ENCODE measurements around the gene FOXD1.

Gene FOXD1

DNA sequence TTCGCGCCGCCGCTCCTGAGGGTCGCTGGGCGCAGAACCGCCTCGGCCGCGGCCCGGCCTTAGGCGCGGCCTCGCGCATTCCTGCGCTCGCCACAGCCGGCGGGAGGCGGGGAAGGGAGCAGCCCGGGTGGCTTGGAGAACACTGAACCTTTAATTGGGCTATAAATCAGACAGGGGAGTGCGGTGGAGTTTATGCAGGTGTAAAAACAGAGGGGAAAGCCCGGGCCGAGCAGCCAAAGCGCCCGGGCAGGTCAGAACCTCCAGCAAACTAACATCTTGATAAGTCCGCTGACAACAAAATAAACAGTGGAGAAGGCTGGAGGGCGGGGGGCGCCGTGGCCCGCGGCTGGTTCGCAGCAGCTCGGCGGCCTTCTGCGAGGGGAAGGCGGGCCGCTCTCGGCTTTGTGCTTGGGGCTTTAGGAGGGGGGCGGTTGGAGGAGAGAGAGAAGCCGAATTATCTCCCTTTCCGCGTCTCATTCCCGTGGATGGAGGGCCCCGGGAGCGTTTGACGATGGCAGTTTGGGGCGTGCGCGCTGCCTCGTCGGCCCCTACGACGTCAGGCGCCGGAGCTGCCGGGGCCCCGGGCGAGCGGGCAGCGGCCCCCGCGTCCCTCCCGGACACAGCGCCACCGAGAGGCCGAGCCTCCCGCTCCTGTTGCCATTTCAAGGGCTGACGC is 11.3 kb downstream of the FOXD1 start:
- Histone ChIP-seq H3K27me3 (ENCODE audit: control insufficient read depth in 1 of 2, insufficient read depth in 2 of 2, low read length in 2 of 2) (peaks cover 83 to 93% of the 10 kb centered on the region in 2 donors), H3K4me3 (ENCODE audit: low read depth in 1 of 2, low read length in 2 of 2) (peak overlapping the region in 1 of 2 donors; percentile 18), H3K9me3 (ENCODE audit: low read length) (peaks cover 5% of the 10 kb centered on the region), H3K4me1 (ENCODE audit: insufficient read depth, low read length) (peaks cover 8% of the 10 kb centered on the region), H3K36me3 (ENCODE audit: insufficient read depth, low read length) (no peaks in the 10 kb centered on the region), H3K9ac (ENCODE audit: low read length) (no peak overlapping the region), H3K27ac (ENCODE audit: low read depth, low read length) (no peak overlapping the region)

DNA sequence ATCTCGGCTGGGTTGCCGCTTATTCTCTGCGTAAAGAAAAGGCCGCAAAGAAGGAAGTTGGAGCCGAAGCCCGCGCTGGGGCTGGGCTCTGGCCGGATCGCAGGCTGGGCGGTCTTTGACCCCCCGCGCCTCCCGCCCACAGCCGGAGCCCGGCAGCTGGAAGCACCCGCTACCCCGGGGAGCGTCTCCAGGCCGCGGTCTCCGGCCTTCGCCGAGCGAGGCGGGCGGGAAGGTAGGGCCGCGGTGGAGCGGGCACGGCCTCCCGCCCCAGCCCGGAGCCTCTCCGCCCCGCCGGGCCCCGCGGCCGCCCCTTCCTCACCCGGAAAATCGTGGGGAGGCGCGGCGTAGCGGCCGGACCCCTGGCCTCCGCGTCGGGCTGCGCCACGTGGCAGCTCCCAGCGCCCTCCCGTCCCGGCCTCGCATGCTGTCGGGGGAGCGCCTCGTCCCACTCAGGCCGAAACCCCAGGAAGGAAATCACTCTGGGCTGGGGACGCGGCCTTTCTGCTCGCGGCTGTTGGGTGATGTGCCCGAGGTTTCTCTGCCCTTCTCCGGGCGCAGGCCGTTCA is 12.0 kb downstream of the FOXD1 start:
- peak overlapping the region in 1 of 2 donors; percentile 18 for H3K4me3 ChIP-seq (ENCODE audit: low read depth in 1 of 2, low read length in 2 of 2)
- H3K27ac ChIP-seq (ENCODE audit: low read depth, low read length), result no peak overlapping the region
- H3K9ac ChIP-seq (ENCODE audit: low read length), result no peak overlapping the region
- peaks cover 5% of the 10 kb centered on the region for H3K9me3 ChIP-seq (ENCODE audit: low read length)
- H3K36me3 ChIP-seq (ENCODE audit: insufficient read depth, low read length), result no peaks in the 10 kb centered on the region
- H3K27me3 ChIP-seq (ENCODE audit: control insufficient read depth in 1 of 2, insufficient read depth in 2 of 2, low read length in 2 of 2), result peaks cover 76 to 87% of the 10 kb centered on the region in 2 donors
- peaks cover 8% of the 10 kb centered on the region for H3K4me1 ChIP-seq (ENCODE audit: insufficient read depth, low read length)

DNA sequence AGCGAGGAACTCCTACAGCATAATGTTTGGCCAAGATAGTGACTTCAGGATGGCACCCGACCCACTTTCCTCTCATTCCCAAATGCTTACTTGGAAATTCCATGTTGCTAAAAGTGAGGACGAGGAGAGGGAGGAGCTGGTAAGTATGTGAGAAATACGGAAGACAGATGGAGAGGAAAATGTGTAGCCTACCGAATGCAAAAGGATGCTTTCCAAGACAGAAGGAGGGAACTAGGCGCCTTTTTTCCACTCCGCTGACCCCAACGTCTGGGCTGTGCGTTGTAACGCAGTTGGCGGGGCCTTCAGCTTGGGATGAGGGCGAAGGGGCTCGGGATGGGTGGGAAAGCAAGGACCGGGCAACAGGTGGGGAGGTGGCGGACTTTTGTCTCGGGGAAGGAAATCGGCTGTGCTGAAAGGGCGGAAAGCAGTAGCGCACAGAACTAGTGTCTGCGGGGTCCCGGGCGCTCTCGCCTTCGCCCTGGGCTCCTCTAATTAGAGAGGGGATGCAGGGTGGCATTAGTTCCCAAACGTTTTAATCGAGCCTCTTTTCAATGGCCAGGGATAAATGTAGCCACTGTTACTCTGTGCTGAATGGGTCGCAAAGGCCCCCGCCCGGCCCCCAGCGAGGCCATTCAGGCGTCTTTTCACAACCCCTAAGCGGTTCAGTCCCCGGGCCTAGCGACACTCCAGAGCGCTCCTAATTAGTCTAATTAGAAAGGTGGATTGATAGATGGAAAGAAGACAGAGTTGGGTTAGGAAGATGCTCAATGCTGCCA is 12.6 kb downstream of the FOXD1 start:
- H3K36me3 ChIP-seq (ENCODE audit: insufficient read depth, low read length), result no peaks in the 10 kb centered on the region
- H3K9ac ChIP-seq (ENCODE audit: low read length), result no peak overlapping the region
- no peak overlapping the region for H3K4me3 ChIP-seq (ENCODE audit: low read depth in 1 of 2, low read length in 2 of 2)
- peaks cover 71 to 80% of the 10 kb centered on the region in 2 donors for H3K27me3 ChIP-seq (ENCODE audit: control insufficient read depth in 1 of 2, insufficient read depth in 2 of 2, low read length in 2 of 2)
- peaks cover 5% of the 10 kb centered on the region for H3K9me3 ChIP-seq (ENCODE audit: low read length)
- peaks cover 8% of the 10 kb centered on the region for H3K4me1 ChIP-seq (ENCODE audit: insufficient read depth, low read length)
- no peak overlapping the region for H3K27ac ChIP-seq (ENCODE audit: low read depth, low read length)

DNA sequence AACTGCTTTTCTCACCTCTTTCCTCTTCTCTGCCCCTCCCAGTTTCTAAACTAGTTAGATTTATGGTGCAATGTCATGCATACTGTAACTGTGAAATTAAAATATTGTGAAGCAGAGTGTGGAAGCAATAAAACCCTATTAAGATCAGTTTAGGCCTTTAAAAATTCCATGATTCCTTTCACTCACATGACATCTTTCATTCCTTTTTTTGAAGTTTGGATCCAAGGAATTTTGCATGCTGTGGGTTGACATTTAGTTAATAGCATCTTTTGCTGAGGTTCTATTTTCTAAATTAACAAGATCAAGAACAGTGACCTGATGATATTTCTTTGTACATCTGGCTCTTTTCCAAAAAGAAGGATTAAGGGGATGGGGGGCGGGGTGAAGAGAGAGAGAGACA is 13.7 kb downstream of the FOXD1 start:
- Histone ChIP-seq H3K27ac (ENCODE audit: low read depth, low read length) (no peak overlapping the region), H3K36me3 (ENCODE audit: insufficient read depth, low read length) (no peaks in the 10 kb centered on the region), H3K9me3 (ENCODE audit: low read length) (peaks cover 5% of the 10 kb centered on the region), H3K4me1 (ENCODE audit: insufficient read depth, low read length) (peaks cover 8% of the 10 kb centered on the region), H3K27me3 (ENCODE audit: control insufficient read depth in 1 of 2, insufficient read depth in 2 of 2, low read length in 2 of 2) (peaks cover 61 to 70% of the 10 kb centered on the region in 2 donors), H3K4me3 (ENCODE audit: low read depth in 1 of 2, low read length in 2 of 2) (no peak overlapping the region), H3K9ac (ENCODE audit: low read length) (no peak overlapping the region)

DNA sequence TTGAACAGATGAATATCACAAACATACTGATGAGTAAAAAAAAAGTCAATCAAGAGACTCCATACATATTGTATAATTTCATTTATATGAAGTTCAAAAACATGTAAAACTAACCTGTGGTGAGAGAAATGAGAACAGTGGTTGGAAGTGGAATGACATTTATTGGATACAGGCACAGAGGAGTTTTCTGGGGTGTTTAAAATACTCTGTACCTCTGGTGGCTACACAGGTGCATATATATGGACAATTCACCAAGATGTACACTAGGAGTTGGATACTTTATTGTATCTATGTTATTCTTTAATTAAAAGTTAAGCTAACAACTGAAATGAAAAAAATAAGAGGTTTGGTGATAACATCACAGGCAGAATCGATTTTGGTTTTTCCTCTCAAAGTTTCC is 14.1 kb downstream of the FOXD1 start:
- H3K36me3 ChIP-seq (ENCODE audit: insufficient read depth, low read length), result no peaks in the 10 kb centered on the region
- H3K9ac ChIP-seq (ENCODE audit: low read length), result no peak overlapping the region
- no peak overlapping the region for H3K27ac ChIP-seq (ENCODE audit: low read depth, low read length)
- H3K27me3 ChIP-seq (ENCODE audit: control insufficient read depth in 1 of 2, insufficient read depth in 2 of 2, low read length in 2 of 2), result peaks cover 56 to 65% of the 10 kb centered on the region in 2 donors
- H3K9me3 ChIP-seq (ENCODE audit: low read length), result peaks cover 5% of the 10 kb centered on the region
- no peak overlapping the region for H3K4me3 ChIP-seq (ENCODE audit: low read depth in 1 of 2, low read length in 2 of 2)
- H3K4me1 ChIP-seq (ENCODE audit: insufficient read depth, low read length), result peaks cover 8% of the 10 kb centered on the region

DNA sequence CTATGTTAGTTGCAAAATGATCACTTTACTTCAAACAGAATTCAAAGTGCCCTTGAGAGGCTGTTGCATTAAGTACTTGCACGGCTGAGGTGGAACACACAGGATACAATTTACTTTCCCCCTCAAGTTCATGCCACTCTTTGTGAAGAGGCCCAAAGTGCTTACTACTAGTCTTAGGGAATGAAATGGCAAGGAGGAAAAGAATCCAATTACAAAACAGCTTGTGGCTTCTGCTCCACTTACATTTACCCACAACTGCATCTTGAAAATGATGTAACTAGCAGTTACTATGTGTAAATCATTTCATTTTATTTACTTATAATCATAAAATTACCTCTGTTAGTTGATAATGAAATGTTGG is 14.6 kb downstream of the FOXD1 start:
- H3K27ac ChIP-seq (ENCODE audit: low read depth, low read length), result no peak overlapping the region
- H3K9ac ChIP-seq (ENCODE audit: low read length), result no peak overlapping the region
- H3K4me1 ChIP-seq (ENCODE audit: insufficient read depth, low read length), result peaks cover 8% of the 10 kb centered on the region
- no peaks in the 10 kb centered on the region for H3K36me3 ChIP-seq (ENCODE audit: insufficient read depth, low read length)
- H3K27me3 ChIP-seq (ENCODE audit: control insufficient read depth in 1 of 2, insufficient read depth in 2 of 2, low read length in 2 of 2), result peaks cover 51 to 60% of the 10 kb centered on the region in 2 donors
- no peak overlapping the region for H3K4me3 ChIP-seq (ENCODE audit: low read depth in 1 of 2, low read length in 2 of 2)
- peaks cover 5% of the 10 kb centered on the region for H3K9me3 ChIP-seq (ENCODE audit: low read length)

DNA sequence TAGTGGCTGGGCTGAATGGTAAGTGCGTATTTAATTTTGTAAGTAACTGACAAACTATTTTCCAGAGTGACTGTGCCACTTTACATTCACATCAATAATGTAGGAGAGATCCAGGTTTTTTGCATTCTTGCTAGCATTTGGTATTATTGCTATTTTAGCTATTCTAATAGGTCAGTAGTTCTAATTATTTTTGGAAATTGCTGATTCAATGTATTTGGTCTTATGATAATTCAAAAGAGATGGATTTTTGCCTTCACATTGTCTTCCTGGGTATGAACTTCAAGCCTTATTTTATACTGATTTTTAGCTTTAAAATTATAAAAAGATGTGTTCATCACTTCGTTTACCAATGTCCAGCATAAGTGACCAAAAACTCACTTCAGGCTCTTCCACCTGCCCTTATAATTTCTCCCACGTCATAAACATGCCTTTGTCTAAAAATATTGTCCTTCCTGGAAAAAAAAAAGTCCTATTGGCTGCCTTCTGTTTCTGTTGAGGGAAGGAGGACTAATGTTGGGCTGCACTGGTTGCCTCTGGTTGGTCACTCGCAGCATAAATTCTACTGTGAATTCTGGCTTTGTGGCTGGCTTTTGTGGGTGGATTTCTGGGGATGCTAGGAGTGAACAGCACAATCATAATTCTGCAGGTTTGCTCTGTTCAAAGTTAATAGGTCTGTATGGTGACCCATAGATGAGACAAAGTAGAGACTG is 15.2 kb downstream of the FOXD1 start:
- peaks cover 8% of the 10 kb centered on the region for H3K4me1 ChIP-seq (ENCODE audit: insufficient read depth, low read length)
- no peak overlapping the region for H3K9ac ChIP-seq (ENCODE audit: low read length)
- no peak overlapping the region for H3K27ac ChIP-seq (ENCODE audit: low read depth, low read length)
- peaks cover 46 to 55% of the 10 kb centered on the region in 2 donors for H3K27me3 ChIP-seq (ENCODE audit: control insufficient read depth in 1 of 2, insufficient read depth in 2 of 2, low read length in 2 of 2)
- H3K9me3 ChIP-seq (ENCODE audit: low read length), result peaks cover 5% of the 10 kb centered on the region
- no peaks in the 10 kb centered on the region for H3K36me3 ChIP-seq (ENCODE audit: insufficient read depth, low read length)
- H3K4me3 ChIP-seq (ENCODE audit: low read depth in 1 of 2, low read length in 2 of 2), result no peak overlapping the region

DNA sequence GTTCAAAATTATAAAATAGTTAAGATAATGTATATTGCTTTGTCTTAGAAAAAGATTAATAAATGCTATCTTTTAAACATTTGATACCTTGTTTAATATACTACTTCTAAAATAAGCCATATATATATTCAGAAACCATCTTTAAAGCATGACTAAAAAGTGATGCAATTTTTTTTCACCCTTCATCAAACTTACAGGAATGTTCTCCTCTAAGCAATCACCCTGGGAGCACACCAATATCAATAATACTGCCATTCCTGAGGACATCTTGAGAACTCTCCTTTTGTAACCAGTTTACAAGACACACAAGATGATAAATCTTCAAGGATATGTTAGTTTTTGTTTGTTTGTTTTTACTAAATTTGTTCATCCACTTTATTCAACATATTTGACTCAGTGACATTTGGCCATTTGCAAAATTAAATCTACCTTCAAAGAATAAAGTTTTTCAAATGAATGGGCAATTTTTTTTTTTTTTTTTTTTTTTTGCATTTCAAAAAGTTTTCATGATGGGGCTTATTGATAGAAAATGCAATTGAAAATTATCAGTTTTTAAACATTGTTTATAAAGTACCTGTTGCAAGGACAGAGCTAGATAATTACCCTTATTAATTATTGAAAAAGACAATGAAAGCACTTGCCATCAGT is 17.2 kb downstream of the FOXD1 start:
- Histone ChIP-seq H3K9me3 (ENCODE audit: low read length) (peaks cover 5% of the 10 kb centered on the region), H3K36me3 (ENCODE audit: insufficient read depth, low read length) (no peaks in the 10 kb centered on the region), H3K9ac (ENCODE audit: low read length) (no peak overlapping the region), H3K4me3 (ENCODE audit: low read depth in 1 of 2, low read length in 2 of 2) (no peak overlapping the region), H3K27me3 (ENCODE audit: control insufficient read depth in 1 of 2, insufficient read depth in 2 of 2, low read length in 2 of 2) (peaks cover 25 to 34% of the 10 kb centered on the region in 2 donors), H3K27ac (ENCODE audit: low read depth, low read length) (no peak overlapping the region), H3K4me1 (ENCODE audit: insufficient read depth, low read length) (no peaks in the 10 kb centered on the region)

DNA sequence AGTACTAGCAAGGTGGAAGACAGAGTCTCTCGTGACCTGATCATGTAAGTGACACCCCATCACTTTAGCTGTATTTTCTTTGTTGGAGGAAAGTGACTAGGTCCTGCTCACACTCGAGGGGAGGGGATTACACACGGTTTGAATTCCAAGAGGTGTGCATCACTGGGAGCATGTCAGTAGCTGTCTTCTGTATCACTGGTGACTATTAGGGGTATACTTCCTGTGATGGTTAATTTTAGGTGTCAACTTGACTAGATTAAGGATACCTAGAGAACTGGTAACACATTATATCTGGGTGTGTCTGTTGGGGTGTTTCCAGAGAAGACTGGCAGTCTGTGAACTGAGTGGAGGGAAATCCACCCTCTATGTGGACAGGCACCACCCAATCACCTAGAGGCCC is 22.5 kb downstream of the FOXD1 start:
- Histone ChIP-seq H3K4me3 (ENCODE audit: low read depth in 1 of 2, low read length in 2 of 2) (no peak overlapping the region), H3K4me1 (ENCODE audit: insufficient read depth, low read length) (no peaks in the 10 kb centered on the region), H3K27ac (ENCODE audit: low read depth, low read length) (no peak overlapping the region), H3K36me3 (ENCODE audit: insufficient read depth, low read length) (no peaks in the 10 kb centered on the region), H3K27me3 (ENCODE audit: control insufficient read depth in 1 of 2, insufficient read depth in 2 of 2, low read length in 2 of 2) (peaks cover 9 to 12% of the 10 kb centered on the region in 2 donors), H3K9ac (ENCODE audit: low read length) (no peak overlapping the region), H3K9me3 (ENCODE audit: low read length) (no peaks in the 10 kb centered on the region)

DNA sequence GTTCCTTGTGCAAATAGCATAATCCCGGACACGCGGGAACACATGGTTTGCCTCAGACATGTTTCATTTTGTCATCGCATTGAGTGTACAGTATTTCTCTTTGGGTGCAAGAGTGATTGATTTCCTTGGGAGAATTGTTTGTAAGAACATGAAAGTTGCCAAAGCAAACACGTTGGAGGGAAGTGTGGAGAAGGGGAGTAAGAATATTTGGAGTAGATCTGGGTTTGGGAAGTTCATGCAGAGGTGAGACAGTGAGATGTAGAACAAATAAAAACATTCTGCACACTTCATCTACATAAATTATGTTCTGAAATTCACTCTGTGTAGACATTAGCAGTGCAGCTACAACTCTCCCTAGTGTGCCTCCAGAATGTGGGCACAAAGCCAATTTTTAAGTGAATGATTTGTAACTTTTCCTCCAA is 24.0 kb downstream of the FOXD1 start:
- Histone ChIP-seq H3K9me3 (ENCODE audit: low read length) (no peaks in the 10 kb centered on the region), H3K9ac (ENCODE audit: low read length) (no peak overlapping the region), H3K4me3 (ENCODE audit: low read depth in 1 of 2, low read length in 2 of 2) (no peak overlapping the region), H3K27ac (ENCODE audit: low read depth, low read length) (no peak overlapping the region), H3K27me3 (ENCODE audit: control insufficient read depth in 1 of 2, insufficient read depth in 2 of 2, low read length in 2 of 2) (peaks cover 23 to 24% of the 10 kb centered on the region in 2 donors), H3K36me3 (ENCODE audit: insufficient read depth, low read length) (no peaks in the 10 kb centered on the region), H3K4me1 (ENCODE audit: insufficient read depth, low read length) (peaks cover 7% of the 10 kb centered on the region)

DNA sequence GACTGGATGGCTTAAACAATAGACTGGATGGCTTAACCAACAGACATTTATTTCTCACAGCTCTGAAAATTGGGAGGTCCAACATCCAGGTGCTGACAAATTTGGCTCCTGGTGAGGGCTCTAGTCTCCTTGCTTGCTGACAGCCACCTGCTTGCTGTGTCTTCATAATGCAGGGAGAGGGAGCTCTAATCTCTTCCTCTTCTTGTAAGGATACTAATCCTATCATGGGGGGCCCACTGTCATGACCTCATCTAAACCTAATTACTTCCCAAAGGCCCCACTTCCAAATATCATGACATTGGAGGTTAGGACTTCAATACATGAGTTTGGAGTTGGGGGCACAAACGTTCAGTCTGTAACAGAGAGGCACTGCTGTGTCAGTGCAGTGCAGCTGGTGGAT is 26.4 kb downstream of the FOXD1 start:
- peaks cover 7% of the 10 kb centered on the region for H3K4me1 ChIP-seq (ENCODE audit: insufficient read depth, low read length)
- H3K9ac ChIP-seq (ENCODE audit: low read length), result no peak overlapping the region
- no peaks in the 10 kb centered on the region for H3K9me3 ChIP-seq (ENCODE audit: low read length)
- H3K4me3 ChIP-seq (ENCODE audit: low read depth in 1 of 2, low read length in 2 of 2), result no peak overlapping the region
- H3K36me3 ChIP-seq (ENCODE audit: insufficient read depth, low read length), result no peaks in the 10 kb centered on the region
- peaks cover 42 to 43% of the 10 kb centered on the region in 2 donors for H3K27me3 ChIP-seq (ENCODE audit: control insufficient read depth in 1 of 2, insufficient read depth in 2 of 2, low read length in 2 of 2)
- no peak overlapping the region for H3K27ac ChIP-seq (ENCODE audit: low read depth, low read length)

All from muscle layer of colon (tissue), 2 donors.